Panc1 (cell line): ENCODE measurements around the gene CDKN2AIP. TPM values are rescaled to one million over a fixed set of nuclear protein-coding genes. Genes with fewer than 3 reads are reported as not detected.
A peak's percentile ranks its signal among the peaks of the same experiment; 100 is the strongest.

Source experiments
- ATAC-seq: fragments of 200-7000 bp; cut with Tn5 transposase; 2 replicates; pipeline ENCODE4 v1.9.1; 2020; ENCODE audit warnings: mild to moderate bottlenecking, moderate library complexity
- Bru-seq: library from RNA; stranded (reverse); fragments of 400-500 nt; gene quantifications from one replicate; lab custom pipeline; 2021; lab: Mats Ljungman, UMichigan
- BruChase-seq, 2 experiments: library from RNA; stranded (reverse); fragments of 400-500 nt; gene quantifications; one replicate each; lab custom pipeline; 2021; lab: Mats Ljungman, UMichigan
- BruUV-seq: library from RNA; stranded (reverse); fragments of 400-500 nt; replicated peaks from 2 replicates; lab custom pipeline; 2021; lab: Mats Ljungman, UMichigan
- CTCF ChIA-PET: fragments of 300-600 bp; sonication (Branson Sonifier 250); formaldehyde crosslinking; loops from one replicate; lab custom pipeline; 2022; ENCODE audit warnings: antibody characterized with exemption; lab: Charles Lee
- POLR2A ChIA-PET: fragments of 300-600 bp; sonication (Branson Sonifier 250); formaldehyde crosslinking; loops from one replicate; lab custom pipeline; 2022; ENCODE audit warnings: antibody characterized with exemption; lab: Charles Lee
- DNase-seq: peaks from one replicate; pipeline ENCODE4 v3.0.0-alpha.2; 2010; ENCODE audit warnings: low read depth, low spot score
- H3K27ac ChIP-seq: 2 replicates; pipeline ENCODE4 v1.5.1; 2011; ENCODE audit warnings: mild to moderate bottlenecking, low read length, inconsistent platforms
- H3K27me3 ChIP-seq: fragments of 200-500 bp; sonication (Bioruptor generic); 2 replicates; pipeline ENCODE4 v1.6.0; 2014; ENCODE audit warnings: low read length, inconsistent platforms; ENCODE audit not compliant: control insufficient read depth, insufficient read depth
- H3K36me3 ChIP-seq: fragments of 200-500 bp; sonication (Bioruptor generic); 2 replicates; pipeline ENCODE4 v1.5.1; 2014; ENCODE audit warnings: inconsistent platforms, mild to moderate bottlenecking, low read length, moderate library complexity; ENCODE audit not compliant: control insufficient read depth, insufficient read depth
- H3K4me1 ChIP-seq: 2 replicates; pipeline ENCODE4 v1.5.1; 2011; ENCODE audit warnings: inconsistent platforms, mild to moderate bottlenecking, low read length, moderate library complexity; ENCODE audit not compliant: control insufficient read depth, insufficient read depth
- H3K4me3 ChIP-seq, 2 experiments: 2 replicates each; pipeline ENCODE4 v1.5.1; 2011 to 2012; ENCODE audit warnings: low read depth in 2 of 2, low read length in 2 of 2, mild to moderate bottlenecking in 2 of 2, inconsistent platforms in 1 of 2, moderate library complexity in 1 of 2
- H3K9me3 ChIP-seq: fragments of 200-500 bp; sonication (Bioruptor generic); 2 replicates; pipeline ENCODE4 v1.5.1; 2014; ENCODE audit warnings: low read depth, mild to moderate bottlenecking, inconsistent platforms, low read length, moderate library complexity; ENCODE audit not compliant: control insufficient read depth, insufficient read depth
- CTCF ChIP-seq: fragments of 450-650 bp; IDR thresholded peaks from 2 replicates; pipeline ENCODE4 v1.5.1; 2017; ENCODE audit warnings: mild to moderate bottlenecking
- POLR2AphosphoS5 ChIP-seq: IDR thresholded peaks from 2 replicates; pipeline ENCODE4 v1.6.1; 2012; ENCODE audit warnings: mild to moderate bottlenecking, low read depth, low read length, moderate library complexity
- REST ChIP-seq, 2 experiments: IDR thresholded peaks; 2 replicates each; pipeline ENCODE4 v1.6.1; 2011 to 2012; ENCODE audit warnings: low read depth in 2 of 2, control low read depth in 1 of 2, low read length in 1 of 2, mild to moderate bottlenecking in 1 of 2, moderate library complexity in 1 of 2; ENCODE audit not compliant: insufficient read depth in 1 of 2
- SIN3A ChIP-seq: IDR thresholded peaks from 2 replicates; pipeline ENCODE4 v1.6.1; 2012; ENCODE audit warnings: low read depth, mild to moderate bottlenecking, low read length, moderate library complexity, borderline replicate concordance; ENCODE audit not compliant: insufficient read depth
- TCF7L2 ChIP-seq: IDR thresholded peaks from 2 replicates; pipeline ENCODE4 v1.6.1; 2011; ENCODE audit warnings: mild to moderate bottlenecking, low read depth, low read length, inconsistent platforms
- in situ Hi-C: cut with HindIII; loops from 2 replicates; pipeline ENCODE4 v1.10.0; 2016; ENCODE audit warnings: low sequenced_read_pairs, low pct_unique_long_range_greater_than_20kb
- intact Hi-C: fragments of 100-400 bp; cut with micrococcal nuclease; formaldehyde crosslinking; loops from one replicate; pipeline ENCODE4 v1.10.0; 2022; ENCODE audit not compliant: unreplicated experiment
- long read RNA-seq: library from polyadenylated mRNA; unstranded; transcript quantifications from one replicate; pipeline ENCODE4 v2.0.0, GENCODE V29; 2021; ENCODE audit not compliant: unreplicated experiment
- polyA plus RNA-seq: library from polyadenylated mRNA; unstranded; fragments of >200 nt; gene quantifications from one replicate; pipeline ENCODE4 v1.2.1, GENCODE V29; 2012; ENCODE audit warnings: missing spikeins; ENCODE audit not compliant: insufficient read length
- total RNA-seq: library from RNA; stranded (reverse); gene quantifications from one replicate; pipeline ENCODE4 v1.2.1, GENCODE V29; 2021; ENCODE audit not compliant: unreplicated experiment

CDKN2AIP gene, protein sequence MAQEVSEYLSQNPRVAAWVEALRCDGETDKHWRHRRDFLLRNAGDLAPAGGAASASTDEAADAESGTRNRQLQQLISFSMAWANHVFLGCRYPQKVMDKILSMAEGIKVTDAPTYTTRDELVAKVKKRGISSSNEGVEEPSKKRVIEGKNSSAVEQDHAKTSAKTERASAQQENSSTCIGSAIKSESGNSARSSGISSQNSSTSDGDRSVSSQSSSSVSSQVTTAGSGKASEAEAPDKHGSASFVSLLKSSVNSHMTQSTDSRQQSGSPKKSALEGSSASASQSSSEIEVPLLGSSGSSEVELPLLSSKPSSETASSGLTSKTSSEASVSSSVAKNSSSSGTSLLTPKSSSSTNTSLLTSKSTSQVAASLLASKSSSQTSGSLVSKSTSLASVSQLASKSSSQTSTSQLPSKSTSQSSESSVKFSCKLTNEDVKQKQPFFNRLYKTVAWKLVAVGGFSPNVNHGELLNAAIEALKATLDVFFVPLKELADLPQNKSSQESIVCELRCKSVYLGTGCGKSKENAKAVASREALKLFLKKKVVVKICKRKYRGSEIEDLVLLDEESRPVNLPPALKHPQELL
- total RNA-seq (21.1 TPM), Bru-seq, nascent RNA (percentile 96 among the genes with signal in this experiment), BruChase-seq, experiment 1, labeled RNA remaining after a 2-hour chase (percentile 96 among the genes with signal in this experiment), BruChase-seq, experiment 2, labeled RNA remaining after a 6-hour chase (percentile 83 among the genes with signal in this experiment)
- polyA plus RNA-seq, result 22.8 TPM
- long read RNA-seq, transcript CDKN2AIP-201 (3 exons, 2,646 nt), result minor isoform, 11 of 47 reads
- long read RNA-seq, transcript CDKN2AIP-203 (3 exons, 2,721 nt), result major isoform, 30 of 47 reads
- long read RNA-seq, partial matches to known transcripts, result 2 of 47 reads
- long read RNA-seq, other reads (novel, unspliced or antisense), result 3 of 47 reads

- Histone ChIP-seq H3K4me3 (peak within 1 kb of the TSS; percentile 78 to 86), H3K27me3 (no peaks in the 10 kb centered on the region), H3K27ac (peak within 1 kb of the TSS; percentile 98), H3K9me3 (no peaks in the 10 kb centered on the region), H3K36me3 (peaks cover 35% of the 10 kb centered on the region), H3K4me1 (peaks cover 43% of the 10 kb centered on the region)
- no peak for DNase-seq
- peak; percentile 94 for ATAC-seq
- ChIA-PET CTCF (no interaction called here), POLR2A (interaction anchor here (0.7 kb wide), 1 partner anchor 10 kb away, joined by 3 read pairs; no protein-coding TSS in a partner anchor)
- intact Hi-C loops, result no loop called here
- in situ Hi-C loops, result no loop called here
- TF ChIP-seq SIN3A, result peak; percentile 96; the same call in 1 of the 2 replicates
- peak; percentile 14; the same call in 1 of the 2 replicates for TF ChIP-seq CTCF
- peak; percentile 86 for TF ChIP-seq TCF7L2
- no peak for TF ChIP-seq REST (IDR thresholded peaks at IDR 0.05; ENCODE audit: insufficient read depth in 1 of 2, low read depth in 2 of 2, low read length in 1 of 2)
- peak; percentile 57; the same call in 1 of the 2 replicates for TF ChIP-seq POLR2AphosphoS5
- no TSS peak for BruUV-seq
Measured at GRCh38 chr4:183444214-183445096, at the start of gene CDKN2AIP. CDKN2AIP (plus strand) TSS chr4:183444636; CDS start chr4:183444798, 162 bp downstream.

GRCh38 chr4:183395395-183395794 is 49.0 kb upstream of the CDKN2AIP start:
- no peak for ATAC-seq
- Histone ChIP-seq H3K4me1 (no peaks in the 10 kb centered on the region; the same call in none of the 2 replicates), H3K4me3 (no peak overlapping the region), H3K27me3 (no peaks in the 10 kb centered on the region), H3K36me3 (no peaks in the 10 kb centered on the region), H3K27ac (no peak overlapping the region), H3K9me3 (no peaks in the 10 kb centered on the region)
- no peak for TF ChIP-seq REST (IDR thresholded peaks at IDR 0.05; ENCODE audit: insufficient read depth in 1 of 2, low read depth in 2 of 2, low read length in 1 of 2)
- TF ChIP-seq SIN3A, result no peak
- no peak for TF ChIP-seq TCF7L2
- no peak for TF ChIP-seq CTCF
- no peak for TF ChIP-seq POLR2AphosphoS5
- no TSS peak for BruUV-seq
- ChIA-PET CTCF (no interaction called here), POLR2A (interaction anchor here (0.9 kb wide), 1 partner anchor 104 kb away, joined by 3 read pairs; no protein-coding TSS in a partner anchor)
- no peak for DNase-seq
- in situ Hi-C loops, result no loop called here
- intact Hi-C loops, result loop anchor here (10.0 kb wide), 1 partner anchor 91 kb away; no protein-coding TSS in a partner anchor
